ENCODE data around the gene SLC20A1. TPM values are rescaled to one million over a fixed set of nuclear protein-coding genes. Genes with fewer than 3 reads are reported as not detected.

Gene SLC20A1
- total RNA-seq, 1 experiment from 2014 or later, result 154 TPM

GRCh38 chr2:112629224-112629623 is 16.5 kb upstream of the SLC20A1 start:
- ChIA-PET CTCF (interaction anchor here (0.7 to 6.8 kb wide), 3 partner anchors 12 to 97 kb away, joined by 3 to 100 read pairs (median 3); no protein-coding TSS in a partner anchor), RAD21 (ENCODE audit: low non-redundant PET in 1 of 2, low total read pairs in 2 of 2, uncharacterized antibody in 2 of 2, unreplicated experiment in 2 of 2) (no interaction called here), POLR2A (interaction anchor here (1.3 to 11.6 kb wide), 2 partner anchors 17 to 63 kb away, joined by 3 to 86 read pairs; partner anchors contain the start of gene SLC20A1)
- intact Hi-C loops (cut with micrococcal nuclease), result no loop called here
- TF ChIP-seq ZFX (IDR thresholded peaks at IDR 0.05) (no peak), YY1 (IDR thresholded peaks at IDR 0.05; ENCODE audit: extremely low read depth, insufficient replicate concordance, low read depth, low read length) (no peak), POLR2A (IDR thresholded peaks at IDR 0.05; ENCODE audit: borderline replicate concordance, extremely low read depth, insufficient read depth, insufficient read length) (no peak), JUND (IDR thresholded peaks at IDR 0.05) (no peak), CBX3 (IDR thresholded peaks at IDR 0.05; ENCODE audit: low read depth) (no peak), POLR2AphosphoS5 (IDR thresholded peaks at IDR 0.05; ENCODE audit: low read depth, low read length) (no peak), CTCF (IDR thresholded peaks at IDR 0.05 in 2 of 3, conservative IDR thresholded peaks at IDR 0.05 in 1 of 3; ENCODE audit: borderline replicate concordance in 1 of 3, insufficient read depth in 1 of 3, low read depth in 2 of 3, low read length in 2 of 3) (no peak), SP1 (IDR thresholded peaks at IDR 0.05; ENCODE audit: low read depth) (no peak), EGR1 (IDR thresholded peaks at IDR 0.05; ENCODE audit: low read depth) (no peak), SRF (IDR thresholded peaks at IDR 0.05; ENCODE audit: low read depth) (no peak), TCF7L2 (IDR thresholded peaks at IDR 0.05; ENCODE audit: borderline replicate concordance, extremely low read depth, insufficient read depth, insufficient read length) (no peak), ELF1 (IDR thresholded peaks at IDR 0.05; ENCODE audit: borderline replicate concordance, low read depth) (no peak), ZNF274 (IDR thresholded peaks at IDR 0.05; ENCODE audit: low read depth, low read length) (no peak), EZH2phosphoT487 (IDR thresholded peaks at IDR 0.05; ENCODE audit: borderline replicate concordance) (no peak)
- TF ChIP-seq, protein P1, sequence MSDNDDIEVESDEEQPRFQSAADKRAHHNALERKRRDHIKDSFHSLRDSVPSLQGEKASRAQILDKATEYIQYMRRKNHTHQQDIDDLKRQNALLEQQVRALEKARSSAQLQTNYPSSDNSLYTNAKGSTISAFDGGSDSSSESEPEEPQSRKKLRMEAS (IDR thresholded peaks at IDR 0.05), result no peak
- BruUV-seq (replicated peaks), result no TSS peak
- Histone ChIP-seq H3K4me3 (replicated peaks in 1 of 2; ENCODE audit: low read depth in 1 of 2, low read length in 2 of 2) (no peak overlapping the region), H3K79me2 (ENCODE audit: insufficient read depth, low read length) (no peaks in the 10 kb centered on the region), H3K9me2 (ENCODE audit: insufficient read depth) (no peaks in the 10 kb centered on the region), H3K9ac (ENCODE audit: low read length) (no peak overlapping the region), H3K9me3 (ENCODE audit: control insufficient read depth in 1 of 2, insufficient read depth in 1 of 2, low read depth in 1 of 2, low read length in 2 of 2) (no peaks in the 10 kb centered on the region), H3K36me3 (ENCODE audit: control insufficient read depth in 1 of 2, insufficient read depth in 2 of 2, low read length in 2 of 2) (no peaks in the 10 kb centered on the region), H3K27me3 (ENCODE audit: insufficient read depth, low read length) (no peaks in the 10 kb centered on the region), H3K4me2 (ENCODE audit: low read length) (no peak overlapping the region), H3K27ac (ENCODE audit: low read depth, low read length) (no peak overlapping the region), H3K4me1 (ENCODE audit: control insufficient read depth in 1 of 2, insufficient read depth in 2 of 2, low read length in 2 of 2) (peaks cover 57 to 79% of the 10 kb centered on the region in 2 experiments), H2AFZ (ENCODE audit: low read depth, low read length, poor library complexity, severe bottlenecking) (no peak overlapping the region), H4K20me1 (ENCODE audit: insufficient read depth) (no peaks in the 10 kb centered on the region)
- no peak for DNase-seq (ENCODE audit: low read depth, low spot score)
- ATAC-seq, result no peak
